GM21786 (cell line): ENCODE measurements around the gene GBE1.

ENCODE experiments used
- ATAC-seq: cut with Tn5 transposase; IDR thresholded peaks from one replicate; pipeline ENCODE4 v1.9.1; 2021; ENCODE audit not compliant: unreplicated experiment

GBE1 gene

DNA sequence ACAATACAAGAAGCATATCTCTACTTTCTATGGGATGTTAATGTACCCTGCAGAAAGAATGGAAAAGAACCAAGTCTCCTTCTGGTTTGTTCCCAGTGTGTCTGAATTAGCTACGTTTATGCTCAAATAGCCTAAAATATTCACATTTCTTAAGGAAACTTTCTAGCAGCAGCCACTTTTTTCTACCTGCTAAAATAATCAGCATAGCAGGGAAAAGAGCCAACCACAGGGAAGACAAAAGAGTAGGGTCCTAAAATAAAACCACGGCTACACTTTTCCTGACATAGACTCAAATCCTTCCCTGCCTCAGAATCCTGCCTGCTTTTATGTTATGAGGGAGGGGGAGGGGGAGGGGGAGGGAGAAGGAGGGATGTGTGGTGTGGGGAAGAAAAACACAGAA lies 136.7 kb downstream of the GBE1 start:
- no peak for ATAC-seq

DNA sequence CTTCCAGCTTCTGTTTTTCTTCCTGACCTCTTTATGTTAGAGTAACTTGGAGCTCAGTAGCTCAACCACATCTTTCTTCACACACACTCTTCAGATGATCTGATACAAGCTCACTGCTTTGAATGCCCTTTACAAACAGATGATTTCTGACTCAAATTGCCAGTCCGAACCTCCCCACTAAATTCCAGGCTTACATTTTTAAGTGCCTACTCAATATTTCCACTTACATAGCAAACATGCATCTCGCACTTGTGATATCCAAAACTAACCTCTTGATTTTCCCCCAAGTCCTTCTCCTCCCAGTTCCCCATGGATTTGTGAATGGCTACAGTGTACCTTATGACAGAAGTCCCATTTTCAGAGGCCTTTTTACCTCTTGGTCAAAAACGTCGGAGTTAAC lies 139.1 kb downstream of the GBE1 start:
- no peak for ATAC-seq

DNA sequence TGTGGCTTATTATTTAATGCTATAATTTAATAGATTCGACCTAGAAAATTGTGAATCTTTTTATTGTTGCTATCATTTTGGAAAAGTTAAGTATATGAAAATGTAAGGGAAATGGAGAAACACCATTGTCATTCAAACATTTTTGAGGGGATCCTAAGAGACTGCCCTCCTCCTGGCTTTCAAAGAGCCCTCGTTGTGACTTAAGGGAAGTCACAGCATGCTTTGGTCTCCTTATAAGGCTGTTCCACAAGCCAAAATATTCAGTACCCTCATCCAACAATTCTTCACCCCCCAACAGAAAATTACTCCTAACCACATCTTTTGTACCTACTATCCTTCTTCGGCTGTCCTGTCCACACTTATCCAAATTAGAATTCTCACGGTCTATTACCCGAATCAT lies 140.2 kb downstream of the GBE1 start:
- ATAC-seq, result no peak

DNA sequence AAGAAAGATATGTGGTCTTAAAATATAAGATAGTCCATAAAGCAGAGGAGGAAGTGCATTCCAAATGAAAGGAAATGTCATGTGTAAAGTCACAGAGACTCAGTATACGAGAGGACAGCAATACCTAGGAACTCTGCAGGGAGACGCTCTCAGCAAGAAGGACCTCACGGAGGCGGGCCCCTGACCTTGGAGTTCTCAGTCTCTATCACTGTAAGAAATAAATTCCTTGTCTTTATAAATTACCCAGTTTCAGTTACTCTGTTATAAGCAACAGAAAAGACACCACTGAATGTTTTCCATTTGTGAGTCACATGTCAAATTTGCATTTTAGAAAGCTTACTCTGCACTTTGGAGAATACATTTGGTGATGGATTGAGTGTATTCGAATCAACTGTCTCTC lies 140.6 kb downstream of the GBE1 start:
- no peak for ATAC-seq

DNA sequence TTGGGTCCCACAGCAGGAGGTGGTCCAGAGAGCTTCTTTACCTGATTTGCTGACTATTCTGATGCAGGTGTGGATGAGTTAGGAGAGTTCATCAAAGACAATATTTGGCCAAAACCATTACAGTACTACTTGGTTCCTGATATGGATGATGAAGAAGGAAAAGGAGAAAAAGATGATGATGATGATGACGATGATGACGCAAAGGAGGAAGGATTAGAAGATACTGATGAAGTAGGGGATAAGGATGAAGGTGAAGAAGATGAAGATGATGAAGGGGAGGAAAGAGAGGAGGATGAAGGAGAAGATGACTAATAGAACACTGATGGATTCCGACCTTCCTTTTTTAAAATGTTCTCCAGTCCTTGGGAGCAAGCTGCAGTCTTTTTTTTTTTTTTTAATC lies 148.7 kb downstream of the GBE1 start:
- no peak for ATAC-seq

DNA sequence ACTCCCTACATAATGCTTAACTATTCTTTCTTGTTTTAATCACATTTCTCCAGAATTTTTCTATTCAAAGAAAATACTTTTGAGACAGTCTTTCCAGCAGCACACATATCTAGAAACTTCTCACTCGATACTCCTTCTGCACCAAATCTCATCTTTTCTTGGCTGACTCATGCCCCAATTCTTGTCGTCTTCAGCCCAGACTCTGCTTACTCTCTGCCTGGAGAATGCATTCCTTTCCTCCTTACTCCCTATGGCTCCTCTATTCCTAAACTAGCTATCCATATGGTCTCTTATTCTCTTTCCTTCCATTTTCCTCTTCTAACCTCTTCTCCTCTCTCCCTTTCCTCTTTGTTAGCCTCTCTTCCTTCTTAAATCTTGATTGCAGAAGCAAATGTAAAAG lies 158.7 kb downstream of the GBE1 start:
- no peak for ATAC-seq

DNA sequence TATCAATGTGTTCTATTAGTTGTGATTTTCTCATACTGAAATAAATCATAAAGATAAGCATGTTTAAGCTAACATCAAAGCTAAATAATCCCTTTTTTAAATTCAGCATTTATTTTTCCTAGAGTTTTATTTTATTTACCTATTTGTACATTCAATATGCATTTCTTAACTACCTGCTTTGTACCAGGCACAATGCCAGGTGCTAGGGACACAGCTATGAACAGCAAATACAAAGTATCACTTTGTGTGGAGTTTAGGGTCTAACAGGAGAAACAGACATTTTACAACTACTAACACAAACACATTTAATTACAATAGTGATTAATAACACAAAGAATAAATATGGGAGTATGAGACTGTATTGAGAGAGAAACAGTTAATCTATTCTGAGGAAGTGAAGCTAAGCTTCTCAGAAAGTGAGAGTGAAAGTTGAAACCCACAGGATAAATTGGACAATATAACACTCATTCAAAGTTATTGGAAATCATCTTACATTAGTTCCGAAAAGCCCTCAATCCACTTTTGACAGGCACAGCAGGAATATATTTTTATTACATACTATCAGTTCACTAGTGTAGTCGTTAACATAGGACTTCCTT lies 159.6 kb downstream of the GBE1 start:
- no peak for ATAC-seq

DNA sequence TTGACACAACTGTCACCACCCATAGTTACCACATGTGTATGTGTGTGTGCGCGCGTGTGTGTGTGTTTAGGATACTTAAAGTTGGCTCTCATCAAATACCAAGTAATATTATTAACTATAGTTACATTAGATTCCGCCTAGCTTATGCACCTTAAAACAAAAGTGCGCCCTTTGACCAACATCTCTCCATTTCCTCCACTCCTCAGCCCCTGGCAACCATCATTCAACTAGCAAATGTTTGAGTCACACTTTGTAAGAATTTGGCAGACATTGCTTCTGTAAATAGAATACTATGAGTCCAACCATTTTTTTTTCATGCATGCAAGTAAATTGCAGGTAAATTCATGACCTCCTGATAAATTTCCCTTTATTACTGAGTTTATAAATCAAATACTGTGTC lies 169.3 kb downstream of the GBE1 start:
- ATAC-seq, result no peak

DNA sequence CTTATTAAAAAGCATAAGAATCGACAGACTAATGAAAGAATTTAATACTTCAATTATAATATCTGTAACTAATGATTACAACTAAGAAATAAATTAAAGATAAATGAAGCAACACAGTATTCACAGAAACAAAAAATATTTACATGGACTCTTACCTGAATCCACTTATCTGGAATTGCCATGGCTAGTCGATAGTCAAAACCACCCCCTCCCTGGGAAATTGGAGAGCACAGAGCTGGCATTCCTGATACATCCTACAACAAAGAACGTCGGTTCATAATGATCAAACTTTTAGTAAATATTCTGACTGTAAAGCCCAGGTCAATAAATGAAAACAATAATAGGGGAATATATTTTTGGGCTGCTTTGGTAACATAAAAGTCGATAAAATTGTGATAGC lies 175.5 kb downstream of the GBE1 start:
- ATAC-seq, result no peak

DNA sequence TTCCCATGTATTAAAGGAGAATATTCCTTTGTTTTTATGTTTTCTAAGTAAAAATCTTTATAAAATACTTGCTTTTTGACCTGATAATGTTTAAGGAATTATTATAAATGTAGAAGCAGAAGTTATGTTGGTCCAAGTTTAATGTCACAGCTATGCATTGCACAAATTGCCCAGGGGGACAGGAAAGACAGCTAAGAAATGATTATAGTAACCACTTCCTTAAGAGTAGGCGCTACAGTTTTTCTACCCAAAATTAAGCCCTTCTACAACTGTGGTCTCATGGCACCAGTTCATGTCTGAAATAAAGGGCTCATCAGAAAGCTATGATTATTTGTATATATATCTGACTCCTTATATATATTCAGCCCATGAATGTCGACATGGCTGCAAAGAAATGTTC lies 176.4 kb downstream of the GBE1 start:
- ATAC-seq, result no peak

DNA sequence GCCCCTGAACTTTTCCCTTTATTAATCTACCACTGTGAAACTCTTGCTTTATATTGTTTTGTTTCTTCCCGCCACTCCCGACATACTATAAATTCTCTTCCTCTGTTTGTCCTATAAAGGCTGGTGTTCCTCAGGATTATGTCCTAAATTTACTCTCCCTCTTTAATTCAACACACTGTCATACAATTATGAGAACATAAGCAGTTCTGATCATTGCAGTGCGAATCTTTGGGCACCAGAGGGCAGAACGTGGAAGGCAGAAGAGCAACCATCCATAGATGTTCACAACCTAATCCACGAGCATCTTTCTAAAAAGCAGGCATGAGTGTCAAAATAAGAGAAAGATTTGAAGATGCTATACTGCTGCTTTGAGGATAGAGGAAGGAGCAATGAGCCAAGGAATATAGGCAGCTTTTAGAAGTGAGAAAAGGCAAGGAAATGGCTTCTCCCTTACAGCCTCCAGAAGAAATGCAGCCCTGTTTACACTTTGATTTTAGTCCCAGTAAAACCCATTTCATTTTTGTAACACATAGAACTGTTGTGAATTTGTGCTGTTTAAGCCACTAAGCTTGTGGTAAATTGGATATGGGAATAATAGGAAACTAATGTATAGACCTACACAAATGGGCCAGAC lies 179.4 kb downstream of the GBE1 start:
- ATAC-seq, result peak; percentile 81

DNA sequence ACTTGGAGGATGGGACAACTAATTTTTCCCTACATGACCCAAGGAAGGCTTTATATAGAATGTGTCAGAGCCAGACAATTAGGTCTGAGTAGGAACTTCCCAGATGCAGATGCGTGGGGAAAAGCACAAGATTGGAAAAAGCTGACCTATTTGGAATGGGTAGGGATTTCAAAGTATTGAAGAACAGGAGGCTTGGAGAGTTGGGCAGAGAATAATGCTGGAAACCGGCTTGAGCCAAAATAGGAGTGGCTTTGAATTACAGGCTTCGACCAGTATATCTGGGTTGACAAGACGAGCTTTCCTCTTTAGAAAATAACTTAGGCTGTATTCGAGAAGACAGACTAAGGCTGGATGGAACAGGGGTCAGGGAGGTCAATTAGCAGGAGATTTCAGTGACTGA lies 181.1 kb downstream of the GBE1 start:
- ATAC-seq, result no peak

DNA sequence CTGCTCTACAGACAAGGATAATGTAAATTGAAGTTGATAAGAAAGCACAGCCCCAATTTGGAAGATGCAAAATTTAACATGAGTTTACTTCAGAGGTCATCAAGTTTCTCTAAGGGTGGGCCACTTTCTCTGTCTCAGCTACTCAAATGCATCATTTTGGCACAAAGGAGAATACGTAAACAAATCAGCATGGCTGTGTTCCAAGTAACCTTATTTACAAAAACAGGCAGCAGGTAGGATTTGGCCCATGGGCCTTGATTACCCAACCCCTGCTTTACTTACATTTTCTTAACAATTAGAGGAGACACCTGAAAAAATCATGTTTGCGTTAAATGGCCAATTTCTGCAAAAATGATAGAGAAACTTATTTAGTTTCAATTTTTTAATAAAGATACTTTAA lies 181.7 kb downstream of the GBE1 start:
- no peak for ATAC-seq

DNA sequence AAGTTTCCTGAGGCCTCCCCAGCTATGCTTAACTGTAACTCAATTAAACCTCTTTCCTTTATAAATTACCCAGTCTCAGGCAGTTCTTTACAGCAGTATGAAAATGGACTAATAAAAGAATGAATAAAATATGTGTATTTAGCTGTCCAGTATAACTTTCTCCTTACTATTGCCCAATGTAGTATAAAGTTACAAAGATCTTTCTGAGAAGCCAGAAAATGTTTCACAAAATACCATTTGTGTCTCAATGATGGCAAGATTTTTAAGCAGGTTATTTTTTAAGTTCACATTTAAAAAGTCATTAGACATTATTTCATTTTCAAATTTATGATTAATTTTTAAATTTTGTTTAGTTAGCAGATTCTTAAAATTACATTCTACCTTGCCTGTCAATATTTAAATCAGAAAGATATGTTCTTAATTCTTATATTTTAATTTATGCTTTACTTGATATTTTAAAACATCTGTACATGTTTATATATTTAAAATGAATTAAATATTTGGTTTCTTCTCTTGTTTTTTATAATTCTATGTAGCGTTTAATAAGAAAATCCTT lies 189.2 kb downstream of the GBE1 start:
- no peak for ATAC-seq

DNA sequence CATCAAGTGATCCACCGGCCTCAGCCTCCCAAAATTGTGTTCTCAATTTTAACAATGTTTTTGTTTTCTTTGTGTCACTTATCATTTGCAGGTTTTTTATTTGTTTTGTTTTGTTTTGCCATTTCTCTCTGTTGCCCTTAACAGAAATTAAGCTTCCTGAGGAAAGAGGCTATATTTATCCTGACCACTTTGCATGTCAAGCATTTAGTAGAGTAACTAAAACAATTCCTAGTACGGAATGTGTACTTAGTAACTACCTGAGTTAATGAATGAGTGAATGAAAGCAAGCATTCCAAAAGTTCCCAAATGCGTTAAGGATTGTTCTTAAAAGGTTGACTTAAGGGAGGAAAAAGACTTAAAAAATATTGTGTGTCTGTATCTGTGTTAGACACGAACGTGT lies 193.1 kb downstream of the GBE1 start:
- ATAC-seq, result no peak

DNA sequence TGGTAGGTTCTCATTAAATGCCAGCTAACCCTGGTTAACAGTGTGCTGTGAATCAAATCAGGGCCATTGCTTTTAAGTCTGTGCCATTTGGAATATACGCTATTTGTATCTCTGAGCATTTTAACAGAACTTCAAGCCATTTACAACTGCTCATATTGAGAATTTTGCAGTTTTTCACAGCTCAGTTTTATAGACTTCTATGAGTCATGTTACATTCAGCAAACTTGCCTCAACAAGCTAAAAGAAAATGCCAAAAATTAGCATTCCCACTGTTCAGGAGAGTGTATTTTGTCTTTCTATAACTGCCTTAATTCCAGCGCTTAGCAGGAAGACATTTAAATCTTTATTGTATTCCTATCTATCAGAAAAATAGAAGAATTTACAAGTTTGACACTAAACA lies 196.4 kb downstream of the GBE1 start:
- ATAC-seq, result no peak

DNA sequence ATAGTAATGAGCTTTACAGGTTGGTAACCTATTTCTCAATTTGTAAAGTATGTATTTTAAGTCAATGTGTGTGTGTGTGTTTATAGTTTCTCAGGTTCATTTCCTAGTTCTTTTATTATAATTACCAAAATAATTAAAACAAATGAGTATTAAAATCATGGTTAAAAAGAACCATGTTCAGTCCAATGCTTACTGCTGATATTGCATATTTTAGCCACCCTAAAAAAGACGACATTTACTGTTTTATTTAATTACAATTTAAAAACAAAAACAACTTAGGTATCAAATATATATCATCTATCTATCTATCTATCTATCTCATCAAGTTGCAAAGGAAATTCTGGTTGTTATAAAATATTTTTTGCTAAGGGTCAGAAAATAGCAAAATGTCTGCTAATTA lies 203.3 kb downstream of the GBE1 start:
- no peak for ATAC-seq

DNA sequence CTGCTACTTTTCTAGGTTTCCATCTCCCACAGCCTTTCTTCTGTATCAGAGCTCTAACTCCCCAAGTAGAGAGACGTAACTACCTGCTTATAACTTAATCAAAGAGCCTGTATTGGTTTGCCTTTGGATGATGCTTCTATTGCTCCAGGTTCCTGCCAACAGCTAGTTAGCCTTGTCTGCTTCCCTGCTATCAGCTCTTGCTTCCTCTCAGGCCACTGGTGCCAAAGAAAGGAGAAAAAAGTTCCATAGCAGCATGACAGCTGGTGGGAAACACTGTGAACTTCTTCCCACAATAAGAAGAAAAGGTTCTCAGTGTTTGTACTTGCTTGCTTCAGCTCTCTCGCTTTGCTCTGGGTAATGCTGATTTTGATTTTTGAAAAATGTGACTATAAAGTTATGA lies 206.6 kb downstream of the GBE1 start:
- ATAC-seq, result no peak

DNA sequence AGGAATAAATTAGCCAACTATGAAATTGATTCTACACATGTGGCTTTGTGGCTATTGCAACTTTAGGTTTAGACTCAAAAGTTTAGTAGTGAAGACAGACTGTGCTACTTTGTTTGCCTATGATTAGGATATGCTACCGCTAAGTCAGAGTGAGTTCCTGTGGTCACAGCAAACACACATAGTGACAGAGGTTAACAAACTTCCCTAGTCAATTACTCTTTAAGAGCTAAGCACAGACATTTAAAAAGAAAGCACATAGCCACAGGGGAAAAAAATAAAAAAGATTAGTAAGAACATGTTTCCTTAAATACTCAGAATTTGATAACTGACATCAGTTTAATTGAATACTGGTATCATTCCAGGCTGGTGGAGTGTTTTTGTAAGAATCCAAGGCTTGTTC lies 207.1 kb downstream of the GBE1 start:
- ATAC-seq, result no peak

DNA sequence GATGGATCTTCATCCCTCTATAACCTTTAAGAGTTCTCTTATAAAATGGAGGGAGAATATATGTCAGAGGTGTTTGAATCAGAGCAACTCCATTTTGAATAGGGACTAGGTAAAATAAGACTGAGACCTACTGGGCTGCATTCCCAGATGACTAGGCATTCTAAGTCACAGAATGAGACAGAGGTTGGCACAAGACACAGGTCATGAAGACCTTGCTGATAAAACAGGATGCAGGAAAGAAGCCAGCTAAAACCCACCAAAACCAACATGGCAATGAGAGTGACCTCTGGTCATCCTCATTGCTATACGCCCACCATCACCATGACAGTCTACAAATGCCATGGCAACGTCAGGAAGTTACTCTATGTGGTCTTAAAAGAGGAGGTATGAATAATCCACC lies 211.0 kb downstream of the GBE1 start:
- ATAC-seq, result no peak

DNA sequence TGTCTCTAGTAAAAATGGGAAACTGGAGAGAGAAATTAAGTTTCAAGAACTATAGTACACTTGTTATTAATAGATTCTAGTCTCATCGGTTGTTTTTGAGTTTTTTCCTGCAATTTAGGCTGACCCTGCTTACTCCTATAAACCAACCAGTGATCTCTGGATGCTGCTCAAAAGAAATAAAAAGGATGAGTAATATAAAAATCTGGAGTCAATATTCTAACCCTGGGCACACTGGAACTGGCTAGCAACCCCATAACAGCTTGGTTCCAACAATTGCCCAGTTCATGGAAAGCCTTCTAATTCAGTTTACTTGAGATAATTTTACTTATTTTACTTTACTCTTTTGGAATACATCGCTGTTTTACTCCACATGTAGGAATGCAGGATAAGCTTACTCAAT lies 211.6 kb downstream of the GBE1 start:
- ATAC-seq, result no peak

DNA sequence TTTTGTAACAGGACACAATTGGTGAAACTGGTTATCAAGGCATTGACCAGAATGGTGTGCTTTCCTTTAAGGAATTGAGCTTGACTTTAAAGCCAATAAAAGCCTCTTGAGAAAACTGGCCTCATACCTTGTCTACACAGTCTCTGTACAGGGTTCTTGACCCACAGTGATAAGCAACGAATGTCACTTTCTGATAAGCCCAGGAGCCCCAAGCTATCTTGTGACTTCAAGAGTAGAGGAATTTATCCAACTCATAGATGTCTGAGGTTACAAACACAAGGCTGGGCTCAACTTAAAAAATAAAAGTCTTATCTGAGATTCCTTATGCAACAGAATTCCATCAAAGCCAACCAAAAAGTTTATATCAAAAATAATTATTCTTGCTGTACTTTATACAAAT lies 212.1 kb downstream of the GBE1 start:
- no peak for ATAC-seq

DNA sequence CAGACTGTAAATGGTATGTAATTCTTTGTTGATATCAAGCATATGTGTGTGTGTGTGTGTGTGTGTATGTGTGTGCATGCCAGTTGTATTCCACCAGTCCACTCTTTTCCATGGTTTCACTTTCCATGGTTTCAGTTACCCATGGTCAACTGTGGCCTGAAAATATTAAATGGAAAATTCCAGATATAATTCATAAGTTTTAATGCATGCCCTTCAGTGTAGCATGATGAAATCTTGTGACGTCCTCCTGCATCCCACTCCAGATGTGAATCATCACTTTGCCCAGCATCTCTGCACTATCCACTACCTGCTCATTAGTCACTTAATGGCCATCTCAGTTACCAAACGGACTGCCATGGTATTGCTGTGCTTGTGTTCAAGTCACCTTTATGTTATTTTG lies 215.9 kb downstream of the GBE1 start:
- no peak for ATAC-seq
